Upper lobe of left lung (tissue), 6 donors: ENCODE measurements around the gene BNC2. TPM values are rescaled to one million over a fixed set of nuclear protein-coding genes. Genes with fewer than 3 reads are reported as not detected.

Experiments
- ATAC-seq, 2 donors: fragments of 200-7000 bp; cut with Tn5 transposase; one replicate each; pipeline ENCODE4 v1.9.1; 2022; ENCODE audit warnings: mild to moderate bottlenecking in 2 of 2, moderate library complexity in 2 of 2; ENCODE audit not compliant: low FRiP score in 2 of 2
- DNase-seq, 2 donors: peaks; one replicate each; pipeline ENCODE4 v3.0.0-alpha.2; 2019 to 2020
- H3K27ac ChIP-seq, 4 donors: fragments of 200-600 bp; sonication (generic); one replicate each; pipeline ENCODE4 v1.5.1; 2016 to 2019
- H3K27me3 ChIP-seq, 4 donors: fragments of 200-600 bp; sonication (generic); one replicate each; pipeline ENCODE4 v1.5.1; 2017 to 2019
- H3K36me3 ChIP-seq, 4 donors: fragments of 200-600 bp; sonication (generic); one replicate each; pipeline ENCODE4 v1.5.1; 2016 to 2019
- H3K4me1 ChIP-seq, 4 donors: fragments of 200-600 bp; sonication (generic); one replicate each; pipeline ENCODE4 v1.5.1; 2018 to 2019
- H3K4me3 ChIP-seq, 4 donors: fragments of 200-600 bp; sonication (generic); one replicate each; pipeline ENCODE4 v1.5.1; 2017 to 2019; ENCODE audit warnings: mild to moderate bottlenecking in 2 of 4, moderate library complexity in 1 of 4
- H3K9me3 ChIP-seq, 4 donors: fragments of 200-600 bp; sonication (generic); one replicate each; pipeline ENCODE4 v1.5.1; 2018 to 2019
- CTCF ChIP-seq, 6 experiments: fragments of 450-650 bp in 4 of 6; fragments of 200-600 bp in 2 of 6; sonication (generic) in 2 of 6; IDR thresholded peaks; one replicate each; pipeline ENCODE4 v1.5.1; 2016 to 2019; ENCODE audit warnings: antibody characterized with exemption in 6 of 6
- EP300 ChIP-seq, 4 donors: sonication (generic); formaldehyde crosslinking; IDR thresholded peaks; one replicate each; pipeline ENCODE4 v1.5.1; 2017; ENCODE audit warnings: antibody characterized with exemption in 4 of 4, control low read depth in 2 of 4
- POLR2A ChIP-seq, 4 donors: fragments of 450-650 bp; IDR thresholded peaks; one replicate each; pipeline ENCODE4 v1.5.1; 2016 to 2017; ENCODE audit warnings: antibody characterized with exemption in 4 of 4, mild to moderate bottlenecking in 2 of 4
- POLR2AphosphoS5 ChIP-seq, 2 donors: sonication (generic); formaldehyde crosslinking; IDR thresholded peaks; one replicate each; pipeline ENCODE4 v1.5.1; 2017; ENCODE audit warnings: antibody characterized with exemption in 2 of 2
- WGBS, 2 donors: methylation state at CpG; one replicate each; pipeline ENCODE4 v1.1.5; 2017 to 2018; 5-methylcytosine and 5-hydroxymethylcytosine counted together
- total RNA-seq, 6 donors: library from RNA; depleted of rRNA in 4 of 6; stranded (reverse); fragments of >200 nt in 4 of 6; gene quantifications; one replicate each; pipeline versions ENCODE4 v1.1.0 to v1.2.1, GENCODE V29; 2016 to 2021
- donor health status: DM: no; HTN: no; CAD: no; lungs with moderate emphysema.
- donor health status: DM: no; HTN: yes; CAD: no; lungs with severe emphysema.

BNC2 gene
- total RNA-seq, 6 donors from 2014 or later: 4.6 to 21.7 (median 10.7) TPM

GRCh38 chr9:16673171-16673570 is 197.3 kb downstream of the BNC2 start:
- Histone ChIP-seq H3K27me3 (no peaks in the 10 kb centered on the region), H3K27ac (no peak overlapping the region), H3K9me3 (no peaks in the 10 kb centered on the region), H3K36me3 (no peaks in the 10 kb centered on the region), H3K4me1 (no peaks in the 10 kb centered on the region), H3K4me3 (no peak overlapping the region)
- DNase-seq (no peak), ATAC-seq (no peak)
- TF ChIP-seq POLR2A (IDR thresholded peaks at IDR 0.05) (no peak), CTCF (IDR thresholded peaks at IDR 0.05) (no peak), EP300 (IDR thresholded peaks at IDR 0.05) (no peak), POLR2AphosphoS5 (IDR thresholded peaks at IDR 0.05) (no peak)

GRCh38 chr9:16672501-16672900 is 198.0 kb downstream of the BNC2 start:
- no peaks in the 10 kb centered on the region for H3K36me3 ChIP-seq
- ATAC-seq (no peak), DNase-seq (no peak)
- no peak overlapping the region for H3K27ac ChIP-seq
- H3K9me3 ChIP-seq: no peaks in the 10 kb centered on the region
- 92 to 95% methylated on average over 3 of the region's 3 CpGs for WGBS, 2 donors
- H3K27me3 ChIP-seq: no peaks in the 10 kb centered on the region
- TF ChIP-seq EP300 (IDR thresholded peaks at IDR 0.05) (no peak), CTCF (IDR thresholded peaks at IDR 0.05) (no peak), POLR2AphosphoS5 (IDR thresholded peaks at IDR 0.05) (no peak), POLR2A (IDR thresholded peaks at IDR 0.05) (no peak)
- no peaks in the 10 kb centered on the region for H3K4me1 ChIP-seq
- no peak overlapping the region for H3K4me3 ChIP-seq

GRCh38 chr9:16671591-16672137 is 198.8 kb downstream of the BNC2 start:
- no peak for ATAC-seq
- 80 to 83% methylated on average over 1 of the region's 1 CpG for WGBS, 2 donors

GRCh38 chr9:16670791-16671190 is 199.7 kb downstream of the BNC2 start:
- no peak for DNase-seq
- Histone ChIP-seq H3K4me3 (no peak overlapping the region), H3K4me1 (no peaks in the 10 kb centered on the region), H3K27ac (no peak overlapping the region), H3K36me3 (no peaks in the 10 kb centered on the region), H3K27me3 (no peaks in the 10 kb centered on the region), H3K9me3 (no peaks in the 10 kb centered on the region)
- no peak for TF ChIP-seq EP300 (IDR thresholded peaks at IDR 0.05)
- no peak for TF ChIP-seq POLR2AphosphoS5 (IDR thresholded peaks at IDR 0.05)
- TF ChIP-seq POLR2A (IDR thresholded peaks at IDR 0.05): no peak
- no peak for TF ChIP-seq CTCF (IDR thresholded peaks at IDR 0.05)
- 90 to 96% methylated on average over 6 of the region's 6 CpGs for WGBS, 2 donors
- no peak for ATAC-seq

More at GRCh38 chr9:16671591-16672137, 198.8 kb downstream of the BNC2 start:
- Histone ChIP-seq H3K9me3 (no peaks in the 10 kb centered on the region), H3K4me3 (no peak overlapping the region), H3K4me1 (no peaks in the 10 kb centered on the region), H3K36me3 (no peaks in the 10 kb centered on the region), H3K27ac (no peak overlapping the region), H3K27me3 (no peaks in the 10 kb centered on the region)
- DNase-seq: no peak
- TF ChIP-seq EP300 (IDR thresholded peaks at IDR 0.05) (no peak), POLR2AphosphoS5 (IDR thresholded peaks at IDR 0.05) (no peak), CTCF (IDR thresholded peaks at IDR 0.05) (no peak), POLR2A (IDR thresholded peaks at IDR 0.05) (no peak)

GRCh38 chr9:16668734-16669295 is 201.7 kb downstream of the BNC2 start:
- ATAC-seq: no peak
- Histone ChIP-seq H3K27ac (no peak overlapping the region), H3K9me3 (no peaks in the 10 kb centered on the region), H3K36me3 (no peaks in the 10 kb centered on the region), H3K27me3 (no peaks in the 10 kb centered on the region), H3K4me1 (no peaks in the 10 kb centered on the region), H3K4me3 (no peak overlapping the region)
- 79 to 80% methylated on average over 5 of the region's 5 CpGs for WGBS, 2 donors
- DNase-seq: no peak
- TF ChIP-seq POLR2A (IDR thresholded peaks at IDR 0.05): no peak
- no peak for TF ChIP-seq POLR2AphosphoS5 (IDR thresholded peaks at IDR 0.05)
- no peak for TF ChIP-seq CTCF (IDR thresholded peaks at IDR 0.05)
- TF ChIP-seq EP300 (IDR thresholded peaks at IDR 0.05): no peak
